Activated T-cell treated with anti-CD3 and anti-CD28 coated beads, Interleukin-2, amount 50 U/mL, for 24 hours (primary cell): ENCODE data around the gene MRTFA.

Experiments used
- DNase-seq: peaks from one replicate; pipeline ENCODE4 v3.0.0-alpha.2; 2020
- H3K27ac Mint-ChIP-seq: 2 replicates; pipeline ENCODE4 v1.8.0; 2020; ENCODE audit warnings: mild to moderate bottlenecking, mixed read lengths
- H3K27me3 Mint-ChIP-seq: 2 replicates; pipeline ENCODE4 v1.8.0; 2020; ENCODE audit warnings: mixed read lengths
- H3K36me3 Mint-ChIP-seq: 2 replicates; pipeline ENCODE4 v1.8.0; 2020; ENCODE audit warnings: low read depth, mixed read lengths
- H3K4me1 Mint-ChIP-seq: 2 replicates; pipeline ENCODE4 v1.8.0; 2020; ENCODE audit warnings: low read depth, mixed read lengths
- H3K4me3 Mint-ChIP-seq: 2 replicates; pipeline ENCODE4 v1.8.0; 2020; ENCODE audit warnings: mild to moderate bottlenecking, moderate library complexity, mixed read lengths
- H3K9me3 Mint-ChIP-seq: 2 replicates; pipeline ENCODE4 v1.8.0; 2020; ENCODE audit warnings: mixed read lengths

MRTFA gene

GRCh38 chr22:40525250-40525884 lies 111.2 kb downstream of the MRTFA start:
- H3K4me3 Mint-ChIP-seq, result no peak overlapping the region
- H3K27ac Mint-ChIP-seq, result no peak overlapping the region
- peaks cover 51% of the 10 kb centered on the region for H3K4me1 Mint-ChIP-seq

GRCh38 chr22:40524392-40525249 lies 111.9 kb downstream of the MRTFA start:
- DNase-seq, result no peak
- H3K4me1 Mint-ChIP-seq, result peaks cover 50% of the 10 kb centered on the region
- H3K4me3 Mint-ChIP-seq, result no peak overlapping the region
- no peaks in the 10 kb centered on the region for H3K27me3 Mint-ChIP-seq
- peak overlapping the region; percentile 67 for H3K27ac Mint-ChIP-seq
- no peaks in the 10 kb centered on the region for H3K9me3 Mint-ChIP-seq
- H3K36me3 Mint-ChIP-seq, result peaks cover 9% of the 10 kb centered on the region

More at GRCh38 chr22:40525250-40525884, 111.2 kb downstream of the MRTFA start:
- Mint-ChIP-seq H3K27me3 (no peaks in the 10 kb centered on the region), H3K9me3 (no peaks in the 10 kb centered on the region), H3K36me3 (peaks cover 9% of the 10 kb centered on the region)
- DNase-seq, result peak; percentile 79

GRCh38 chr22:40522141-40522540 lies 114.4 kb downstream of the MRTFA start:
- DNase-seq, result no peak
- H3K4me1 Mint-ChIP-seq, result peaks cover 56% of the 10 kb centered on the region

GRCh38 chr22:40521046-40521445 lies 115.5 kb downstream of the MRTFA start:
- peaks cover 49% of the 10 kb centered on the region for H3K4me1 Mint-ChIP-seq
- H3K9me3 Mint-ChIP-seq, result no peaks in the 10 kb centered on the region
- no peaks in the 10 kb centered on the region for H3K27me3 Mint-ChIP-seq
- peaks cover 24% of the 10 kb centered on the region for H3K36me3 Mint-ChIP-seq
- H3K4me3 Mint-ChIP-seq, result no peak overlapping the region
- no peak for DNase-seq
- peak overlapping the region; percentile 81 for H3K27ac Mint-ChIP-seq

More at GRCh38 chr22:40522141-40522540, 114.4 kb downstream of the MRTFA start:
- H3K27ac Mint-ChIP-seq, result no peak overlapping the region
- H3K27me3 Mint-ChIP-seq, result no peaks in the 10 kb centered on the region
- no peaks in the 10 kb centered on the region for H3K9me3 Mint-ChIP-seq
- H3K36me3 Mint-ChIP-seq, result peaks cover 22% of the 10 kb centered on the region
- H3K4me3 Mint-ChIP-seq, result no peak overlapping the region

- Mint-ChIP-seq H3K36me3 (peaks cover 28% of the 10 kb centered on the region), H3K4me3 (no peak overlapping the region), H3K27me3 (no peaks in the 10 kb centered on the region), H3K9me3 (no peaks in the 10 kb centered on the region), H3K27ac (peak overlapping the region; percentile 26), H3K4me1 (peaks cover 46% of the 10 kb centered on the region)
- DNase-seq, result no peak
These were observed 116.0 kb downstream of the MRTFA start for GRCh38 chr22:40520562-40520961.

GRCh38 chr22:40519948-40520331 lies 116.6 kb downstream of the MRTFA start:
- Mint-ChIP-seq H3K4me1 (peaks cover 44% of the 10 kb centered on the region), H3K27ac (peak overlapping the region; percentile 26), H3K9me3 (no peaks in the 10 kb centered on the region), H3K36me3 (peaks cover 31% of the 10 kb centered on the region), H3K4me3 (no peak overlapping the region), H3K27me3 (no peaks in the 10 kb centered on the region)
- DNase-seq, result no peak

GRCh38 chr22:40519284-40519947 lies 117.1 kb downstream of the MRTFA start:
- no peaks in the 10 kb centered on the region for H3K9me3 Mint-ChIP-seq
- peaks cover 31% of the 10 kb centered on the region for H3K36me3 Mint-ChIP-seq
- peaks cover 43% of the 10 kb centered on the region for H3K4me1 Mint-ChIP-seq
- no peak for DNase-seq
- peak overlapping the region; percentile 64 for H3K4me3 Mint-ChIP-seq
- H3K27me3 Mint-ChIP-seq, result no peaks in the 10 kb centered on the region
- H3K27ac Mint-ChIP-seq, result peak overlapping the region; percentile 94

GRCh38 chr22:40518840-40519239 lies 117.7 kb downstream of the MRTFA start:
- Mint-ChIP-seq H3K9me3 (no peaks in the 10 kb centered on the region), H3K27me3 (no peaks in the 10 kb centered on the region), H3K4me3 (peak overlapping the region; percentile 64), H3K4me1 (peaks cover 40% of the 10 kb centered on the region), H3K36me3 (peaks cover 31% of the 10 kb centered on the region), H3K27ac (peak overlapping the region; percentile 94)
- no peak for DNase-seq

GRCh38 chr22:40517631-40518030 lies 118.9 kb downstream of the MRTFA start:
- Mint-ChIP-seq H3K36me3 (peaks cover 31% of the 10 kb centered on the region), H3K4me1 (peaks cover 38% of the 10 kb centered on the region), H3K9me3 (no peaks in the 10 kb centered on the region), H3K27me3 (no peaks in the 10 kb centered on the region), H3K4me3 (no peak overlapping the region), H3K27ac (no peak overlapping the region)
- no peak for DNase-seq

GRCh38 chr22:40516416-40516815 lies 120.1 kb downstream of the MRTFA start:
- H3K9me3 Mint-ChIP-seq, result no peaks in the 10 kb centered on the region
- DNase-seq, result no peak
- no peak overlapping the region for H3K27ac Mint-ChIP-seq
- no peak overlapping the region for H3K4me3 Mint-ChIP-seq
- H3K27me3 Mint-ChIP-seq, result no peaks in the 10 kb centered on the region
- H3K4me1 Mint-ChIP-seq, result peaks cover 36% of the 10 kb centered on the region
- peaks cover 26% of the 10 kb centered on the region for H3K36me3 Mint-ChIP-seq

- no peaks in the 10 kb centered on the region for H3K9me3 Mint-ChIP-seq
- H3K27me3 Mint-ChIP-seq, result no peaks in the 10 kb centered on the region
- H3K36me3 Mint-ChIP-seq, result peaks cover 11% of the 10 kb centered on the region
- H3K4me3 Mint-ChIP-seq, result no peak overlapping the region
- H3K4me1 Mint-ChIP-seq, result peaks cover 30% of the 10 kb centered on the region
- no peak overlapping the region for H3K27ac Mint-ChIP-seq
- no peak for DNase-seq
These were observed 123.9 kb downstream of the MRTFA start for GRCh38 chr22:40512426-40513136.

- no peak overlapping the region for H3K27ac Mint-ChIP-seq
- H3K4me1 Mint-ChIP-seq, result peaks cover 25% of the 10 kb centered on the region
- H3K36me3 Mint-ChIP-seq, result peaks cover 7% of the 10 kb centered on the region
- H3K4me3 Mint-ChIP-seq, result no peak overlapping the region
- no peaks in the 10 kb centered on the region for H3K9me3 Mint-ChIP-seq
- H3K27me3 Mint-ChIP-seq, result no peaks in the 10 kb centered on the region
- no peak for DNase-seq
These were observed 124.9 kb downstream of the MRTFA start for GRCh38 chr22:40511604-40512003.

- no peak for DNase-seq
- H3K4me3 Mint-ChIP-seq, result no peak overlapping the region
- H3K27ac Mint-ChIP-seq, result no peak overlapping the region
- no peaks in the 10 kb centered on the region for H3K27me3 Mint-ChIP-seq
- H3K9me3 Mint-ChIP-seq, result no peaks in the 10 kb centered on the region
- H3K4me1 Mint-ChIP-seq, result peaks cover 22% of the 10 kb centered on the region
- H3K36me3 Mint-ChIP-seq, result peaks cover 5% of the 10 kb centered on the region
These were observed 125.7 kb downstream of the MRTFA start for GRCh38 chr22:40510631-40511364.
